ENCODE data around the gene DSTN.

DSTN gene

GRCh38 chr20:17543531-17544131, 26.2 kb upstream of the DSTN start:
- WGBS, 2 experiments: 93 to 94% methylated on average over 5 of the region's 5 CpGs
- Histone ChIP-seq H3K9me3 (ENCODE audit: control insufficient read depth, low read length) (no peaks in the 10 kb centered on the region), H3K36me3 (ENCODE audit: control insufficient read depth, insufficient read depth, low read length) (no peaks in the 10 kb centered on the region), H3K4me1 (ENCODE audit: control insufficient read depth, insufficient read depth, low read length) (no peaks in the 10 kb centered on the region), H3K27ac (ENCODE audit: insufficient read depth, low read depth, low read length, poor library complexity, severe bottlenecking) (no peak overlapping the region), H3K4me3 (ENCODE audit: insufficient read depth, low read depth, low read length) (no peak overlapping the region), H3K27me3 (ENCODE audit: control insufficient read depth, insufficient read depth, low read length, poor library complexity, severe bottlenecking) (no peaks in the 10 kb centered on the region)

GRCh38 chr20:17545127-17545526, 24.7 kb upstream of the DSTN start:
- 88 to 89% methylated on average over 4 of the region's 4 CpGs for WGBS, 2 experiments
- H3K9me3 ChIP-seq (ENCODE audit: control insufficient read depth, low read length): no peaks in the 10 kb centered on the region
- H3K27me3 ChIP-seq (ENCODE audit: control insufficient read depth, insufficient read depth, low read length, poor library complexity, severe bottlenecking): no peaks in the 10 kb centered on the region
- H3K4me3 ChIP-seq (ENCODE audit: insufficient read depth, low read depth, low read length): no peak overlapping the region
- no peaks in the 10 kb centered on the region for H3K36me3 ChIP-seq (ENCODE audit: control insufficient read depth, insufficient read depth, low read length)
- no peaks in the 10 kb centered on the region for H3K4me1 ChIP-seq (ENCODE audit: control insufficient read depth, insufficient read depth, low read length)
- H3K27ac ChIP-seq (ENCODE audit: insufficient read depth, low read depth, low read length, poor library complexity, severe bottlenecking): no peak overlapping the region

- Histone ChIP-seq H3K27ac (ENCODE audit: insufficient read depth, low read depth, low read length, poor library complexity, severe bottlenecking) (no peak overlapping the region), H3K4me3 (ENCODE audit: insufficient read depth, low read depth, low read length) (no peak overlapping the region)
- 88 to 92% methylated on average over 4 of the region's 4 CpGs for WGBS, 2 experiments
Measured at GRCh38 chr20:17549131-17549530, 20.7 kb upstream of the DSTN start.

GRCh38 chr20:17555106-17555505, 14.8 kb upstream of the DSTN start:
- H3K27me3 ChIP-seq (ENCODE audit: control insufficient read depth, insufficient read depth, low read length, poor library complexity, severe bottlenecking): no peaks in the 10 kb centered on the region
- 88 to 95% methylated on average over 2 to 3 of the region's 3 CpGs for WGBS, 2 experiments
- H3K4me1 ChIP-seq (ENCODE audit: control insufficient read depth, insufficient read depth, low read length): peaks cover 7% of the 10 kb centered on the region

More at GRCh38 chr20:17549131-17549530, 20.7 kb upstream of the DSTN start:
- Histone ChIP-seq H3K36me3 (ENCODE audit: control insufficient read depth, insufficient read depth, low read length) (no peaks in the 10 kb centered on the region), H3K4me1 (ENCODE audit: control insufficient read depth, insufficient read depth, low read length) (no peaks in the 10 kb centered on the region), H3K27me3 (ENCODE audit: control insufficient read depth, insufficient read depth, low read length, poor library complexity, severe bottlenecking) (no peaks in the 10 kb centered on the region), H3K9me3 (ENCODE audit: control insufficient read depth, low read length) (no peaks in the 10 kb centered on the region)

GRCh38 chr20:17556837-17557674, 12.8 kb upstream of the DSTN start:
- no peak overlapping the region for H3K27ac ChIP-seq (ENCODE audit: insufficient read depth, low read depth, low read length, poor library complexity, severe bottlenecking)
- H3K27me3 ChIP-seq (ENCODE audit: control insufficient read depth, insufficient read depth, low read length, poor library complexity, severe bottlenecking): no peaks in the 10 kb centered on the region
- H3K9me3 ChIP-seq (ENCODE audit: control insufficient read depth, low read length): no peaks in the 10 kb centered on the region
- H3K4me3 ChIP-seq (ENCODE audit: insufficient read depth, low read depth, low read length): no peak overlapping the region
- H3K4me1 ChIP-seq (ENCODE audit: control insufficient read depth, insufficient read depth, low read length): peaks cover 7% of the 10 kb centered on the region
- 65 to 67% methylated on average over 11 of the region's 11 CpGs for WGBS, 2 experiments
- no peaks in the 10 kb centered on the region for H3K36me3 ChIP-seq (ENCODE audit: control insufficient read depth, insufficient read depth, low read length)

More at GRCh38 chr20:17555106-17555505, 14.8 kb upstream of the DSTN start:
- no peak overlapping the region for H3K4me3 ChIP-seq (ENCODE audit: insufficient read depth, low read depth, low read length)
- no peaks in the 10 kb centered on the region for H3K9me3 ChIP-seq (ENCODE audit: control insufficient read depth, low read length)
- no peaks in the 10 kb centered on the region for H3K36me3 ChIP-seq (ENCODE audit: control insufficient read depth, insufficient read depth, low read length)
- no peak overlapping the region for H3K27ac ChIP-seq (ENCODE audit: insufficient read depth, low read depth, low read length, poor library complexity, severe bottlenecking)

- no peaks in the 10 kb centered on the region for H3K36me3 ChIP-seq (ENCODE audit: control insufficient read depth, insufficient read depth, low read length)
- no peak overlapping the region for H3K27ac ChIP-seq (ENCODE audit: insufficient read depth, low read depth, low read length, poor library complexity, severe bottlenecking)
- H3K27me3 ChIP-seq (ENCODE audit: control insufficient read depth, insufficient read depth, low read length, poor library complexity, severe bottlenecking): no peaks in the 10 kb centered on the region
- 86 to 87% methylated on average over 3 of the region's 3 CpGs for WGBS, 2 experiments
- peaks cover 7% of the 10 kb centered on the region for H3K4me1 ChIP-seq (ENCODE audit: control insufficient read depth, insufficient read depth, low read length)
- H3K9me3 ChIP-seq (ENCODE audit: control insufficient read depth, low read length): no peaks in the 10 kb centered on the region
- no peak overlapping the region for H3K4me3 ChIP-seq (ENCODE audit: insufficient read depth, low read depth, low read length)
Measured at GRCh38 chr20:17557675-17558006, 12.2 kb upstream of the DSTN start.

- Histone ChIP-seq H3K4me3 (ENCODE audit: insufficient read depth, low read depth, low read length) (no peak overlapping the region), H3K9me3 (ENCODE audit: control insufficient read depth, low read length) (no peaks in the 10 kb centered on the region), H3K27me3 (ENCODE audit: control insufficient read depth, insufficient read depth, low read length, poor library complexity, severe bottlenecking) (no peaks in the 10 kb centered on the region), H3K4me1 (ENCODE audit: control insufficient read depth, insufficient read depth, low read length) (peaks cover 7% of the 10 kb centered on the region), H3K27ac (ENCODE audit: insufficient read depth, low read depth, low read length, poor library complexity, severe bottlenecking) (no peak overlapping the region), H3K36me3 (ENCODE audit: control insufficient read depth, insufficient read depth, low read length) (no peaks in the 10 kb centered on the region)
- 91 to 94% methylated on average over 7 of the region's 7 CpGs for WGBS, 2 experiments
Measured at GRCh38 chr20:17558154-17558940, 11.5 kb upstream of the DSTN start.

GRCh38 chr20:17558941-17559304, 11.0 kb upstream of the DSTN start:
- peaks cover 7% of the 10 kb centered on the region for H3K4me1 ChIP-seq (ENCODE audit: control insufficient read depth, insufficient read depth, low read length)
- no peak overlapping the region for H3K27ac ChIP-seq (ENCODE audit: insufficient read depth, low read depth, low read length, poor library complexity, severe bottlenecking)
- H3K36me3 ChIP-seq (ENCODE audit: control insufficient read depth, insufficient read depth, low read length): no peaks in the 10 kb centered on the region
- no peaks in the 10 kb centered on the region for H3K27me3 ChIP-seq (ENCODE audit: control insufficient read depth, insufficient read depth, low read length, poor library complexity, severe bottlenecking)
- no peak overlapping the region for H3K4me3 ChIP-seq (ENCODE audit: insufficient read depth, low read depth, low read length)
- H3K9me3 ChIP-seq (ENCODE audit: control insufficient read depth, low read length): no peaks in the 10 kb centered on the region
- WGBS, 2 experiments: 78 to 95% methylated on average over 1 of the region's 1 CpG

- 95 to 97% methylated on average over 6 of the region's 6 CpGs for WGBS, 2 experiments
- H3K27me3 ChIP-seq (ENCODE audit: control insufficient read depth, insufficient read depth, low read length, poor library complexity, severe bottlenecking): no peaks in the 10 kb centered on the region
- no peak overlapping the region for H3K4me3 ChIP-seq (ENCODE audit: insufficient read depth, low read depth, low read length)
- peaks cover 7% of the 10 kb centered on the region for H3K4me1 ChIP-seq (ENCODE audit: control insufficient read depth, insufficient read depth, low read length)
- no peaks in the 10 kb centered on the region for H3K36me3 ChIP-seq (ENCODE audit: control insufficient read depth, insufficient read depth, low read length)
- no peaks in the 10 kb centered on the region for H3K9me3 ChIP-seq (ENCODE audit: control insufficient read depth, low read length)
- no peak overlapping the region for H3K27ac ChIP-seq (ENCODE audit: insufficient read depth, low read depth, low read length, poor library complexity, severe bottlenecking)
Measured at GRCh38 chr20:17559338-17559737, 10.5 kb upstream of the DSTN start.

Measured in ectodermal cell (in vitro differentiated cells).